Pancreas (tissue), 10 donors: ENCODE data around the gene CETN3. TPM values are rescaled to one million over a fixed set of nuclear protein-coding genes. Genes with fewer than 3 reads are reported as not detected.

Experiments
- ATAC-seq, 4 donors: fragments of 200-7000 bp; cut with Tn5 transposase; one replicate each; pipeline versions ENCODE4 v1.8.0 to v1.9.1; 2020; ENCODE audit warnings: mild to moderate bottlenecking in 4 of 4, moderate library complexity in 4 of 4
- DNase-seq, 6 donors: peaks; one replicate each; pipeline ENCODE4 v3.0.0-alpha.2; 2020
- FAIRE-seq: peaks from 2 replicates; lab custom pipeline; 2012; peaks lifted over from hg19 to GRCh38; lab: Jason Lieb, UNC
- H3K27ac ChIP-seq, 4 donors: fragments of 200-600 bp; sonication (generic); 1 replicate in 3 of 4; 2 replicates in 1 of 4; pipeline versions ENCODE4 v1.5.0 to v1.8.0; 2020
- H3K27me3 ChIP-seq, 4 donors: fragments of 200-600 bp; one replicate each; pipeline ENCODE4 v1.8.0; 2021
- H3K36me3 ChIP-seq, 3 donors: fragments of 200-600 bp; sonication (generic) in 1 of 3; one replicate each; pipeline versions ENCODE4 v1.5.0 to v1.8.0; 2020 to 2021
- H3K4me1 ChIP-seq, 3 donors: fragments of 200-600 bp; one replicate each; pipeline ENCODE4 v1.8.0; 2021
- H3K4me3 ChIP-seq, 4 donors: fragments of 200-600 bp; sonication (generic) in 2 of 4; one replicate each; pipeline versions ENCODE4 v1.5.0 to v1.8.0; 2020 to 2021
- H3K9me3 ChIP-seq, 4 donors: fragments of 200-600 bp; one replicate each; pipeline ENCODE4 v1.8.0; 2021
- WGBS, 2 donors: extraction: QIAGEN DNeasy Blood & Tissue Kit; methylation state at CpG; one replicate each; pipeline ENCODE4 v1.1.7; 2013; 5-methylcytosine and 5-hydroxymethylcytosine counted together
- intact Hi-C, 3 donors: fragments of 100-400 bp; cut with DNase I; formaldehyde crosslinking; loops; one replicate each; pipeline versions ENCODE4 v1.11.1 to v1.14.2; 2022
- polyA plus RNA-seq, 2 donors: library from polyadenylated mRNA; stranded (reverse); fragments of 200-250 nt; gene quantifications; one replicate each; pipeline ENCODE4 v1.2.3, GENCODE V29; 2013
- total RNA-seq, 6 donors: library from RNA; stranded (reverse); fragmentation: NEBNext Ultra II Directional in 4 of 6; extraction: Animal tissue kit (Norgen Biotek cat#: 25700) in 4 of 6; gene quantifications; one replicate each; pipeline versions ENCODE4 v1.2.1 to v1.2.4, GENCODE V29; 2021 to 2023
- TF ChIP-seq, protein P1 (sequence below), 4 donors: fragments of 200-600 bp; sonication (generic) in 3 of 4; IDR thresholded peaks; one replicate each; pipeline versions ENCODE4 v1.5.0 to v1.8.0; 2021; ENCODE audit warnings: antibody characterized with exemption in 4 of 4
- donor health status: healthy with polysubstance abuse.
- donor health status: DM: no; HTN: no; CAD: no; lungs with moderate emphysema.
- donor health status: DM: no; HTN: no; CAD: no.
- donor health status: control.
- donor health status: control.
- donor health status: Bipolar disorder and iron deficiency.
- donor health status: DM: yes; HTN: yes; CAD: no.
- donor health status: DM: no; HTN: no; CAD: no.
- donor health status: DM: no; HTN: no; CAD: no.
- donor health status: DM: yes; HTN: yes; CAD: no.

CETN3 gene
- total and polyA plus RNA-seq, 8 donors, result 3.3 to 10.0 (median 5.7) TPM

DNA sequence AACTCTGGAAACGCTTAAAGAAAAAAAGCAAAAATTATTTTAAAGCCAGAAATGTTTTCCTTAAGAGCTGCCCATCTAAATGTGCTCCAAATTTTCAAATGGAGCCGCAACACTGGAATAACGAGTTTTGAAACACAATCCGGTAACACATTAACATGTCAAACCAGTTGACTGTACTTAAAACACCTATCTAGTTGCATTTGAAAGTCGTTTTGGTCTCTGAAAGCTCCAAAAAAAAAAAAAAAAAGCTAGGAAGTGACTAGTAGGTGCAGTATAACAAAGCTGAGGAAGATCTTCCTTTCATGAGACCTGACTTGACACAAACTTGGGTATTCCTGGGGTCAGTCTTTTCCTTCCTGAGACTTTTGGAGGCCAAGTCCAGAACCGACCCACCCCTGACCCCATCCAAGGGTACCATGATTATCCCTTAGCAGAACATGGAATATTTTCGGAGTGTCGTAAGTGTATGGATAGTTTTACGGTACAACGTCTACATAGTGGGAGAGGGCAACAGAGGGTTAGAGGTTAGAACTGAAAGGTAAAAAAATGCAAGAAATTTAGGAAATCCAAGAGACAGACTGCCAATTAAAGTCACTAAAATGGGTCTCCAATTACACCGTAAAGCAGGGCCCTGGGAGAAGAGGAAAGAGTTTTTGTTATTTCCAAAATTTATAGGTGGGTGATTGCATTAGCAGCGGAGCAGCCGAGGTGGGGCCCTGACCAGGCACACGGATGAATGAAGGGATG lies 812 bp downstream of the CETN3 start:
- Histone ChIP-seq H3K27ac (peak overlapping the region; percentile 89 to 93 (median 90)), H3K36me3 (no peaks in the 10 kb centered on the region), H3K4me1 (peaks cover 0 to 3% (median 0%) of the 10 kb centered on the region in 3 donors), H3K9me3 (no peaks in the 10 kb centered on the region), H3K27me3 (no peaks in the 10 kb centered on the region), H3K4me3 (peak overlapping the region; percentile 38 to 89 (median 65))
- ATAC-seq (no peak), DNase-seq (no peak), FAIRE-seq (no peak)
- TF ChIP-seq, protein P1, sequence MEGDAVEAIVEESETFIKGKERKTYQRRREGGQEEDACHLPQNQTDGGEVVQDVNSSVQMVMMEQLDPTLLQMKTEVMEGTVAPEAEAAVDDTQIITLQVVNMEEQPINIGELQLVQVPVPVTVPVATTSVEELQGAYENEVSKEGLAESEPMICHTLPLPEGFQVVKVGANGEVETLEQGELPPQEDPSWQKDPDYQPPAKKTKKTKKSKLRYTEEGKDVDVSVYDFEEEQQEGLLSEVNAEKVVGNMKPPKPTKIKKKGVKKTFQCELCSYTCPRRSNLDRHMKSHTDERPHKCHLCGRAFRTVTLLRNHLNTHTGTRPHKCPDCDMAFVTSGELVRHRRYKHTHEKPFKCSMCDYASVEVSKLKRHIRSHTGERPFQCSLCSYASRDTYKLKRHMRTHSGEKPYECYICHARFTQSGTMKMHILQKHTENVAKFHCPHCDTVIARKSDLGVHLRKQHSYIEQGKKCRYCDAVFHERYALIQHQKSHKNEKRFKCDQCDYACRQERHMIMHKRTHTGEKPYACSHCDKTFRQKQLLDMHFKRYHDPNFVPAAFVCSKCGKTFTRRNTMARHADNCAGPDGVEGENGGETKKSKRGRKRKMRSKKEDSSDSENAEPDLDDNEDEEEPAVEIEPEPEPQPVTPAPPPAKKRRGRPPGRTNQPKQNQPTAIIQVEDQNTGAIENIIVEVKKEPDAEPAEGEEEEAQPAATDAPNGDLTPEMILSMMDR (IDR thresholded peaks at IDR 0.05), result no peak
- intact Hi-C loops, result no loop called here
- WGBS, 2 donors, result 4 to 5% methylated on average over 14 of the region's 14 CpGs

DNA sequence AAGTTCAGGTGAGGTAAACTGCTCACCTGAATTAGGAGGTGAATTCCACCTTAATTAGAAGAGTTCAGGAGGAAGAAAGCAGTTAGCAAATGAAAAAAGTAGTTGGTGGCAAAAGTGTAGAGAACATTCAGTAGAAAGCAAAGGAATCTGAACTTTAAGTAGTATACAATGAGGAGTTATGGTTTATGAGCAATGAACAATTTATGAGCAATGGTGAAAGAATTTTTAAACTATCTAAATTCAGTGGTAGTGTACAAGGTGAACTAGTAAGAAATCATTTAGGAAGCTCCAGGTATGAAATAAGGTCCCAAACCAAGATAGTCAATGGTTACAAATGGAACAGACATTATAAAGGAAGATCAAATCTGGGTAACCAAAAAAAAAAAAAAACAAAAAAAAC lies 3.1 kb downstream of the CETN3 start:
- no peak overlapping the region for H3K27ac ChIP-seq
- no peaks in the 10 kb centered on the region for H3K9me3 ChIP-seq
- no peaks in the 10 kb centered on the region for H3K36me3 ChIP-seq
- no peaks in the 10 kb centered on the region for H3K27me3 ChIP-seq
- DNase-seq (no peak), ATAC-seq (no peak), FAIRE-seq (no peak)
- intact Hi-C loops, result no loop called here
- TF ChIP-seq, protein P1 (IDR thresholded peaks at IDR 0.05), result no peak
- peaks cover 0 to 3% (median 0%) of the 10 kb centered on the region in 3 donors for H3K4me1 ChIP-seq
- no peak overlapping the region for H3K4me3 ChIP-seq

DNA sequence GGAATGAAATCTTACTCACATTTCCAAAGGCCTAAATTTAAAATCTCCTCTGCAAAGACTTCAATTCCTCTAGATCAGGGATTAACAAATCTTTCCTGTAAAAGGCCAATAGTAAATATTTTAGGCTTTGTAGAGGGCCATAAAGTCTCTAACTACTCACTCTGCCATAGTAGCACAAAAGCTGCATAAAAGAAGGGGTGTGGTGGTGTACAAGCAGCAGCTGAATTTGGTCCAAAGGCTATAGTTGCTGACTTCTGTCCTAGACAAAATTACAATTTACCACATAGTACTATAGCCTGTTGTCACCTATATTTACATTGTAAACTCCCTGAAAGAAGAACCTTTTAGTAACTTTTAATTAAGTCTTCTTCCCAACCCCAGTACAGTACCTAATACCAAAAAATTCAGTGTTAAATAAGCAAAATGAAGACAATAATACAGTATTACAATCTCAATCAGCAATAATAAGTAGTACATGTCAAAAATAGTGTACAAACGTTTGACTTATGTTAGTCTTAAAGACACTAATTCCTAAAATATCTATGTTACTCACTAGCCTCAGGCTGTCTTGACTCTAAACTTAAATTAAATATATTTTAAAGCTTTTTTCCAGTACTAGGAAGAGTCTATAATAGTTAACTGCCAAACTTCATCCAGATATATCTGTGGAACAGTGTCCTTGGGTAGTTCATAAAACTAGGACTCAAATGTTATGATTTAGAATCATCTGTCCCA lies 6.9 kb downstream of the CETN3 start:
- intact Hi-C loops, result no loop called here
- peaks cover 0 to 7% (median 0%) of the 10 kb centered on the region in 3 donors for H3K36me3 ChIP-seq
- no peak overlapping the region for H3K4me3 ChIP-seq
- FAIRE-seq, result no peak
- no peaks in the 10 kb centered on the region for H3K4me1 ChIP-seq
- no peaks in the 10 kb centered on the region for H3K9me3 ChIP-seq
- no peak for ATAC-seq
- 73 to 79% methylated on average over 1 of the region's 1 CpG for WGBS, 2 donors
- DNase-seq, result no peak
- H3K27me3 ChIP-seq, result no peaks in the 10 kb centered on the region
- TF ChIP-seq, protein P1 (IDR thresholded peaks at IDR 0.05), result no peak
- no peak overlapping the region for H3K27ac ChIP-seq

DNA sequence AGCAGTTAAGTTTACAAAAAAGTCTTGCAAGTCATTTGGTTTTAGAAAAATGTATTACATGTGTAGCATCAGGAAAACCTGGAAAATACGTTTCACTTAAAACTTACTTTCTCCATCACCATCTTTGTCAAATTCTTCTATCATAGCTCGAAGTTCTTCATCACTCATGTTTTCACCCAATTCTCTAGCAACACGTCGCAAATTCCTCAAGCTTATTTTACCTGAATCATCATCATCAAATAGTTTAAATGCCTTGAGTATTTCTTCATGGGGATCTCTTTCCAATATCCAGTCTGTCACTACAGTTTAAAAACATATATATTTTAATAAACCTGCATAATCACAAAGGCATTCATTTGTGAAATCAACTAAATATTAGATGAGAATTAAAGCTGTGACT lies 10.3 kb downstream of the CETN3 start:
- DNase-seq (no peak), FAIRE-seq (no peak), ATAC-seq (no peak)
- intact Hi-C loops, result no loop called here
- peaks cover 0 to 7% (median 0%) of the 10 kb centered on the region in 3 donors for H3K36me3 ChIP-seq
- no peaks in the 10 kb centered on the region for H3K9me3 ChIP-seq
- no peaks in the 10 kb centered on the region for H3K4me1 ChIP-seq
- no peak overlapping the region for H3K27ac ChIP-seq
- 95 to 97% methylated on average over 4 of the region's 4 CpGs for WGBS, 2 donors
- no peak overlapping the region for H3K4me3 ChIP-seq
- TF ChIP-seq, protein P1 (IDR thresholded peaks at IDR 0.05), result no peak
- no peaks in the 10 kb centered on the region for H3K27me3 ChIP-seq
